Spleen (tissue), 11 donors: ENCODE measurements around the gene SMOC1. TPM values are rescaled to one million over a fixed set of nuclear protein-coding genes. Genes with fewer than 3 reads are reported as not detected.

ENCODE experiments used
- DNase-seq: peaks from one replicate; pipeline ENCODE4 v3.0.0-alpha.2; 2020
- H3K27ac ChIP-seq, 8 donors: fragments of 200-600 bp; sonication (generic) in 7 of 8; 1 replicate in 4 of 8; 2 replicates in 4 of 8; pipeline versions ENCODE4 v1.5.0 to v1.8.0; 2016 to 2021; ENCODE audit warnings: inconsistent platforms in 4 of 8, mild to moderate bottlenecking in 4 of 8, moderate library complexity in 1 of 8
- H3K27me3 ChIP-seq, 7 donors: fragments of 200-600 bp; sonication (generic) in 6 of 7; replicated peaks in 1 of 7; 1 replicate in 4 of 7; 2 replicates in 3 of 7; pipeline versions ENCODE4 v1.5.0 to v1.8.0; 2016 to 2021; ENCODE audit warnings: inconsistent platforms in 3 of 7, mild to moderate bottlenecking in 1 of 7
- H3K36me3 ChIP-seq, 6 donors: fragments of 200-600 bp; sonication (generic) in 5 of 6; 1 replicate in 4 of 6; 2 replicates in 2 of 6; pipeline versions ENCODE4 v1.5.0 to v1.8.0; 2016 to 2021; ENCODE audit warnings: inconsistent platforms in 2 of 6
- H3K4me1 ChIP-seq, 6 donors: fragments of 200-600 bp; sonication (generic) in 5 of 6; 1 replicate in 3 of 6; 2 replicates in 3 of 6; pipeline versions ENCODE4 v1.5.0 to v1.8.0; 2016 to 2021; ENCODE audit warnings: inconsistent platforms in 3 of 6
- H3K4me3 ChIP-seq, 8 donors: fragments of 200-600 bp; sonication (generic) in 7 of 8; 1 replicate in 4 of 8; 2 replicates in 4 of 8; pipeline versions ENCODE4 v1.5.0 to v1.8.0; 2016 to 2021; ENCODE audit warnings: inconsistent platforms in 4 of 8, mild to moderate bottlenecking in 4 of 8, moderate library complexity in 2 of 8
- H3K9me3 ChIP-seq, 8 donors: fragments of 200-600 bp; sonication (generic) in 7 of 8; 1 replicate in 4 of 8; 2 replicates in 4 of 8; pipeline versions ENCODE4 v1.5.0 to v1.8.0; 2016 to 2021; ENCODE audit warnings: inconsistent platforms in 4 of 8
- CTCF ChIP-seq, 11 experiments: fragments of 200-600 bp in 7 of 11; fragments of 450-650 bp in 4 of 11; sonication (generic) in 4 of 11; IDR thresholded peaks in 8 of 11; conservative IDR thresholded peaks in 3 of 11; 1 replicate in 7 of 11; 2 replicates in 4 of 11; pipeline versions ENCODE4 v1.4.0 to v1.8.0; 2016 to 2021; ENCODE audit warnings: antibody characterized with exemption in 11 of 11, inconsistent platforms in 4 of 11, mild to moderate bottlenecking in 1 of 11
- POLR2A ChIP-seq, 3 donors: fragments of 450-650 bp; IDR thresholded peaks; one replicate each; pipeline ENCODE4 v1.5.1; 2017; ENCODE audit warnings: antibody characterized with exemption in 3 of 3, mild to moderate bottlenecking in 1 of 3
- POLR2AphosphoS5 ChIP-seq, 3 donors: sonication (generic); formaldehyde crosslinking; IDR thresholded peaks; one replicate each; pipeline ENCODE4 v1.5.1; 2017; ENCODE audit warnings: antibody characterized with exemption in 3 of 3
- WGBS, 5 donors: extraction: QIAGEN DNeasy Blood & Tissue Kit in 3 of 5; methylation state at CpG; one replicate each; pipeline versions ENCODE4 v1.1.5 to v1.1.7; 2013 to 2018; 5-methylcytosine and 5-hydroxymethylcytosine counted together
- intact Hi-C: fragments of 100-400 bp; cut with DNase I; formaldehyde crosslinking; loops from one replicate; pipeline ENCODE4 v1.15.0; 2023; ENCODE audit warnings: low total_unique reads
- polyA plus RNA-seq, 3 donors: library from polyadenylated mRNA; stranded (reverse); fragments of 200-250 nt; gene quantifications; one replicate each; pipeline ENCODE4 v1.2.1, GENCODE V29; 2013
- total RNA-seq, 7 donors: library from RNA; depleted of rRNA in 3 of 7; stranded (reverse); fragments of >200 nt in 3 of 7; fragmentation: NEBNext Ultra II Directional in 4 of 7; extraction: Animal tissue kit (Norgen Biotek cat#: 25700) in 4 of 7; gene quantifications; one replicate each; pipeline versions ENCODE4 v1.1.0 to v1.2.1, GENCODE V29; 2016 to 2021
- donor health status: healthy with polysubstance abuse.
- donor health status: DM: no; HTN: no; CAD: no; lungs with moderate emphysema.
- donor health status: DM: no; HTN: no; CAD: no.
- donor health status: Bipolar disorder and iron deficiency.
- donor health status: healthy.
- donor health status: DM: no; HTN: no; CAD: no.
- donor health status: DM: yes; HTN: yes; CAD: no.

SMOC1 gene
- total and polyA plus RNA-seq, 10 donors = 6.1 to 108 (median 29.6) TPM

- Histone ChIP-seq H3K27ac (no peak overlapping the region), H3K9me3 (peaks cover 0 to 5% (median 0%) of the 10 kb centered on the region in 8 donors), H3K4me1 (no peaks in the 10 kb centered on the region), H3K4me3 (no peak overlapping the region), H3K27me3 (peaks cover 0 to 20% (median 0%) of the 10 kb centered on the region in 7 donors), H3K36me3 (no peaks in the 10 kb centered on the region)
- no peak for DNase-seq
- no peak for TF ChIP-seq POLR2AphosphoS5 (IDR thresholded peaks at IDR 0.05)
- TF ChIP-seq CTCF (IDR thresholded peaks at IDR 0.05 in 8 of 11, conservative IDR thresholded peaks at IDR 0.05 in 3 of 11) = no peak
- no peak for TF ChIP-seq POLR2A (IDR thresholded peaks at IDR 0.05)
- WGBS, 5 donors = 84 to 96% (median 88%) methylated on average over 9 of the region's 9 CpGs
- intact Hi-C loops = no loop called here
These were observed 72.7 kb downstream of the SMOC1 start for GRCh38 chr14:69951935-69952334.

DNA sequence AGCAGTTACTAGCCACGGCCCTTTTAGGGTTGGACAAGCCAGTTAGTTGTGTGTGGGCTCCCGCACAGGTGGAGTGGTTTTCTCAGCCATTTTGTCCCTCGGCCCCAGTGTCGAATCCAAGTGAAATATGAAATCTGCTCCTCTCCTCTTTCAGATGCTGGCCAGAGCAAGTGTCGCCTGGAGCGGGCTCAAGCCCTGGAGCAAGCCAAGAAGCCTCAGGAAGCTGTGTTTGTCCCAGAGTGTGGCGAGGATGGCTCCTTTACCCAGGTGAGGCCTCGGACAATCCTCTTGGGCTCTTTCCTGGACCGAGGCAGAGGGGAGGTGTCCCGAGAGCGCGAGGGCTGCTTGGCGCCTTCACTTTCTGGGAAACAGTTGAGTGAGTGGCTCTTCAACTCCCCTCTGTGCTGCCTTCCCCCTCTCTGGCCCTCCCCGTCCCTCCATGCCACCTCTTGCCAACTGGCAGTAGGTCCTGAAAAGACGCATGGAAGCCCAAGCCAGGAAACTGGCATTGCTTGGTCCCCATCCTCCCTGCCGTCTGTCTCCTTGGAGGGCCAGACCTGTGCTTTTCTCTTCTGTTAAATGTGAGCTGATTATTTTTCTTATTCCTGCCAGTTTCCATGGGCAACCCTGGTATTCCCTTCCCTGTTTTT, 74.2 kb downstream of the SMOC1 start:
- peaks cover 0 to 20% (median 0%) of the 10 kb centered on the region in 7 donors for H3K27me3 ChIP-seq
- H3K36me3 ChIP-seq = no peaks in the 10 kb centered on the region
- WGBS, 5 donors = 86 to 91% (median 87%) methylated on average over 16 of the region's 16 CpGs
- no peak overlapping the region for H3K4me3 ChIP-seq
- H3K27ac ChIP-seq = no peak overlapping the region
- H3K4me1 ChIP-seq = no peaks in the 10 kb centered on the region
- no peak for DNase-seq
- intact Hi-C loops = no loop called here
- no peak for TF ChIP-seq CTCF (IDR thresholded peaks at IDR 0.05 in 8 of 11, conservative IDR thresholded peaks at IDR 0.05 in 3 of 11)
- TF ChIP-seq POLR2AphosphoS5 (IDR thresholded peaks at IDR 0.05) = no peak
- TF ChIP-seq POLR2A (IDR thresholded peaks at IDR 0.05) = no peak
- H3K9me3 ChIP-seq = no peaks in the 10 kb centered on the region

DNA sequence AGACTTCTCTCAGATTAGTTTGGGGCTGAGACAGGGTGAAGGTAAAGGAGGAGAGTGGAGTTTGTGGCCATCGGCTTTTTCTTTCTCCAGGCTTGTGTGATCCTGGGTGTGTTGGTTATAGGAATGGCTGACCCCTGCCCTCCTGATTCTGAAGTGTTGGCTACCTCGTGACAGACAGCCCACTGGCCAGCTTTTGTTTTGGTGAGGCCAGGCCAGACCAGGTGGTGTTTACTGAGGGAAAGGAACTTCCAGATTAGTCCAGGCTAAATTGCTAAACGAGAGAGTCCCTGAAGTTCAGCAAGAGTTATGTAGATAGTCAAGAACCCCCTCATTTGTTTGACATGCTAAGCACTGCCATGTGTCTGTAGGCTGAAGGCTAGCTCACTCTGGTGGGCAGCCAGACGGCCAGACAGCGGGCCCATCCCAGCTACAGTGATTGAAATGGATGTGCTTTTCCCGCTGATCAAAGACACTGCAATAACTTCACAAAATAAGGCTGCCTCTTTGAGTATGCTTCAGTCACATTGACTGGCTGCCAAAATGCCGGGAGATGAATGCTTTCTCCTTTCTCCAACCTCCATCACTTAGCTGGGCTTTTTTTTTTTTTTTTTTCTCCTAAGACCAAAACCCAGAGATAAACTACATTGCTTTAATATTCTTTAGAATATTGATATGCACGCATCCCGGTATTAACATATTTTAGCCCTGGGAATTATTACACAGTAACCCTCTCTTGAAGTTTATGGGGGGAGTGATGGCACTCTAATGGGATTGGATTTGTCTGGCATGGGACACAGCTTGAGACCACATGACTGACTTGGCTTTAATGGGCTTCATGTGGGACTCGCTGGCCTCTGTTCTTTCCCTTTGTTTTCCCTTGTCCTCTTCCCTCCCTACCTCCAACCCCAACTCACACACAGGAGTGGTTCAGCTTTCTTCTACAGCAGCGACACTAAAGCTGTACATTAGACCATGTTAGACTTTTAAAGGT, 76.9 kb downstream of the SMOC1 start:
- H3K9me3 ChIP-seq = no peaks in the 10 kb centered on the region
- H3K27me3 ChIP-seq = peaks cover 0 to 20% (median 0%) of the 10 kb centered on the region in 7 donors
- 74 to 80% (median 77%) methylated on average over 11 of the region's 11 CpGs for WGBS, 5 donors
- intact Hi-C loops = no loop called here
- no peak overlapping the region for H3K4me3 ChIP-seq
- no peak overlapping the region for H3K27ac ChIP-seq
- no peaks in the 10 kb centered on the region for H3K36me3 ChIP-seq
- TF ChIP-seq POLR2AphosphoS5 (IDR thresholded peaks at IDR 0.05) = no peak
- TF ChIP-seq CTCF (IDR thresholded peaks at IDR 0.05 in 8 of 11, conservative IDR thresholded peaks at IDR 0.05 in 3 of 11) = no peak
- TF ChIP-seq POLR2A (IDR thresholded peaks at IDR 0.05) = no peak
- no peak for DNase-seq
- H3K4me1 ChIP-seq = no peaks in the 10 kb centered on the region

GRCh38 chr14:69956970-69957369, 77.8 kb downstream of the SMOC1 start:
- no peak for DNase-seq

More at GRCh38 chr14:69956970-69957369, 77.8 kb downstream of the SMOC1 start:
- no peaks in the 10 kb centered on the region for H3K9me3 ChIP-seq
- no peaks in the 10 kb centered on the region for H3K4me1 ChIP-seq
- peaks cover 0 to 20% (median 0%) of the 10 kb centered on the region in 7 donors for H3K27me3 ChIP-seq
- 81 to 92% (median 85%) methylated on average over 3 of the region's 3 CpGs for WGBS, 5 donors
- H3K27ac ChIP-seq = no peak overlapping the region
- H3K36me3 ChIP-seq = no peaks in the 10 kb centered on the region
- intact Hi-C loops = no loop called here
- no peak overlapping the region for H3K4me3 ChIP-seq
- TF ChIP-seq POLR2A (IDR thresholded peaks at IDR 0.05) = no peak
- no peak for TF ChIP-seq POLR2AphosphoS5 (IDR thresholded peaks at IDR 0.05)
- TF ChIP-seq CTCF (IDR thresholded peaks at IDR 0.05 in 8 of 11, conservative IDR thresholded peaks at IDR 0.05 in 3 of 11) = no peak
